Activated CD4-positive, alpha-beta T cell treated with anti-CD3 and anti-CD28 coated beads, Interleukin-2, amount 50 U/mL, for 48 hours (primary cell): ENCODE measurements around the gene ARMH2.
A peak's percentile ranks its signal among the peaks of the same experiment; 100 is the strongest.
"Not testable (repeated sequence)": the region's sequence is repeated elsewhere in the genome, so short reads cannot be mapped to it uniquely, and the experiment has no call there.

Experiments used
- DNase-seq, 2 experiments: peaks; one replicate each; pipeline ENCODE4 v3.0.0-alpha.2; 2020

ARMH2 gene

GRCh38 chr6:24809728-24810127 lies 11.0 kb upstream of the ARMH2 start:
- DNase-seq = no peak

GRCh38 chr6:24807584-24807983 lies 8.9 kb upstream of the ARMH2 start:
- DNase-seq = no peak

DNA sequence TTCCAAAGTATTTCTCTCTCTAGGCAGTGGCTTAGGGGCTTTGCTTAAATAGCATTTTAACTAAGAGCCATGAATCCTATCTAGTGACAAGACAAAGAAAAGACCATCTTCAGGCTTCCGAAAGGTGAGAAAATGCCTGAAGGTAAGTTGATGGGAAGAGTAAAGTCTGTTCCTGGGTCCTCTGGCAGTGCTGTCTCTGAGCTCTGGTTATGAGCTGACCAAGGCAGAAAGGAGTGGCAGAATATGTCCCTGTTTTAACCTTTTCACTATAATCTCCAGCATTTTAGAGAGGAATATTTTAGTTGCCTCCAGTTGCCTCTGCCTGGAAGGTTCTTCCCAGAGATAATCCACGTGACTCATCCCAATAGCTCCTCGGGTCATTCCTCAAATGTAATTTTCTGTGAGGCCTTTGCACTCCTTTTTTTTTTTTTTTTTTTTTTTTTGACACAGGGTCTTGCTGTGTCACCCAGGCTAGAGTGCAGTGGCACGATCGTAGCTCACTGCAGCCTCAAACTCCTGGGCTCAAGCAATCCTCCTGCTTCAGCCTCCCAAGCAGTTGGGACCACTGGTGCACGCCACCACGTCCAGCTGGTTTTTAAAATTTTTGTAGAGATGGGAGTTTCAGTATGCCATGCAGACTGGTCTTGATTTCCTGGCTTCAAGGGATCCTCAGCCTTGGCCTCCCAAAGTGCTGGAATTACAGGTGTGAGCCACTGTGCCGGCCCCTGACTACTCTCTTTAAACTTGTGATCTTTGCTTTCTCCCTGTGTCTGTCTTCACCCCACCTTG lies 3.7 kb upstream of the ARMH2 start:
- DNase-seq = no peak

DNA sequence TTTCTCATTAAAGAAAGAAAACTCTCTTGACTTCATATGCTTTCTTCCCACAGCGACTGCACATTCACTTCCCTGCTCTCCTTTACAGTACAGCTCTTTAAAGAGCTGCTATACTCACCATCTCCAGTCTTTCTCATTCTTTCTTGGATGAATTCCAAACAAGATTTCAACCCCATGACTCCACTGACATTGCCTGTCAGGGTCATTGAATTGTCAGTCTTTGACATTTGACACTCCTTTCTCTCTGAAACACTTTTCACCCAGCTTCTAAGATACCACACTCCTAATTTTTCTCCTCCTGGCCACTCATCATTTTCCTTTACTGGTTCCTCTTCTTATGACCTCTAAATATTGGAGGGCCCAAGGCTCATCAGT lies 811 bp upstream of the ARMH2 start:
- no peak for DNase-seq

DNA sequence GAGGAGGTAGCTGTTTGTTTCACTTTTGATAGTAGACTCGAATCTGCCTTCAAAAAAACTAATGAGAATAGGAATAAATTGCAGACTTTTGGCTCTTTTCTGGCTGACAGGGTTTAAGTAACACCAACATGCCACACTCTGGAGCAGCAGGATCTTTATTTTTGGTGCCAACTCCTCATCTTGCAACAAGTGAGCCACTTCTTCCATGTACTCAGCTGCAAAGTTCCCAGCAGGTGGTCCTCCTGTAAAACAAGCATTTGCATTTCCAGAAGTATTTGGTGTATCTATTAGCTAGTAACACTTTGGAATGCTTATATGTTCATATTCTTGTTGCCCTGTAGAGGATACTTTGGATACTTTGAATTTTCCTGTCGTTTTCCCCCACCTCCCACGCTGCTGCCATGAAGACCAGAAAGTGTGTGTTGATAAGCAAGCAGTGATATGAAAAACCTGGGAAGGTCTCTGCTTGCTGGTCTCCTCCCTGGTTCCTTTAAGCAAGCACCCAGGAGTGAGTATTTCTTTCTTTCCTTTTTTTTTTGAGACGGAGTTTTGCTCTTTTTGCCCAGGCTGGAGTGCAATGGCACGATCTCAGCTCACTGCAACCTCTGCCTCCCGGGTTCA lies 1.0 kb downstream of the ARMH2 start:
- DNase-seq = no peak

- peak in 1 of 2 experiments; percentile 16 for DNase-seq
These were observed 2.0 kb downstream of the ARMH2 start for GRCh38 chr6:24796616-24797290.

GRCh38 chr6:24795106-24795505 lies 3.6 kb downstream of the ARMH2 start:
- DNase-seq = no peak

- DNase-seq = no peak
These were observed 10.6 kb downstream of the ARMH2 start for GRCh38 chr6:24788031-24788665.

DNA sequence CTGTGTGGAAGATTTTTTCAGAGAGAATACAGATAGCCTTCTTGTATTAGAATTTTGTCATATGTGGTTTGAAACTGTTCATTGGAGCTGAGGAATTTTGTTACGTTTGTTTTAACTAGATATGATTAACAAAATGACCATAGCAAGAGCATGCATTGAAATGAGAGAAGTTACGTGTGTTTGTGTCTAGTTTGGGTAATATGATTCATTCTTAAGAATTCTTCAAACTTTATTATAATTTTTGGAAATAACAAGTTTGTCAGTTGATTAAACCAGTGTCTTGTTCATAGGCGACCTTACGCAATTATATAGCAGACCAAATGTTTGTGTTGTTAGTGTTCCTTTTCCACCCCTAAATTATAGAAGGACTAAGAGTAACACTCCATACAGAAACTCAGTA lies 18.5 kb downstream of the ARMH2 start:
- no peak for DNase-seq

DNA sequence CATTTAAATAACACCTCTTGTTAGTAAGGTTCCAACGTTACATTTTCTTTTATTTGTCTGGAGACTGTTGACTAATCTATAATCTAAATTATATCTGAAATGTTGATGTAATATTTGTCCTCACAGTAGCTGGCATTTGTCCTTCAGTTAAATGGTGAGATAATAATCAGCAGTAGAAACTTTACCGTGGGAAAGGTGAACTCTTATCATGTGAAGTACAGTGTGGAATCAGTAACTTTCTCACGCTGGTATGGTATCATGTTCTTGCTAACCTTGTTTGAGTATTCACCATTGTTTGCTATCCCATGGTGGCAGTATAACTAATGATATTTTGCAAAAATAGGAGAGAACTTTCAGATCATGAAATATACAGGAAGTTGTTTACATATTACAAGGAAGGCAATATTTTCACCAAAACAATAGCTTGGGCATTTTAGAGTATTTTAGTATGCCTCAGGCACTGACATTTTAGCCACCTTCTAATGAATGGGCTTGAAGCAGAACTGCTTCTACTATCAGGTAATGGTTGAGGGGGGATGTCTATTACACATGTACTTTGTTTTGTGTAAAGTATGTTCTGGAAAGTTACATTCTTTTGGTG lies 19.2 kb downstream of the ARMH2 start:
- no peak for DNase-seq

- no peak for DNase-seq
These were observed 19.8 kb downstream of the ARMH2 start for GRCh38 chr6:24778878-24779277.

GRCh38 chr6:24778121-24778520 lies 20.6 kb downstream of the ARMH2 start:
- DNase-seq = no peak

GRCh38 chr6:24777227-24777626 lies 21.5 kb downstream of the ARMH2 start:
- DNase-seq = no peak

DNA sequence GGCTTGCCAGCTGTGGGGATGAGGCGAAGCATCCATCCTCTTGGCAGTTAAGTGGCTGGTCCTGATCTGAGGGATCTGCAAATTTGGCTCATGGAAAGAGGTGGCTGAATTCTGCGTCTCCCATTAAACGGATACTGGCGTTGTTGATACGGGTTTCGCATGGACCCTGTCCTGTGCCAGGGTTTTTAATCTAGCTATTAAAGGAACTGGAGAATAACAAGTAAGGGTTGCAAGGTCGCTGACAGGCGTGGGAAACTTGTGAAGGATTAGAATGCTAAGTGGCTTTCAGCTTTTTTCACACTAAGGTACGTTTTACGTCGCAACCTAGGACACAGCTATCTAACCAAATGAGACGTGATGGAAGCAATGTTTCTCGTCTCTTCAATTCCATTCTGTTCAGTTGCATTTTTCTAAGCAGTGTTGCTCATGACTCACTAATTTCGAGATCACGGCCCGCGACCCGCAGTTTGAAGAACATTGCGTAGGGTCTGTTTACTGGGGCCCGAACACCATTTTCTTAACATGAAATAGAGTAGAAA lies 23.1 kb downstream of the ARMH2 start:
- DNase-seq = peak; percentile 41 to 54

DNA sequence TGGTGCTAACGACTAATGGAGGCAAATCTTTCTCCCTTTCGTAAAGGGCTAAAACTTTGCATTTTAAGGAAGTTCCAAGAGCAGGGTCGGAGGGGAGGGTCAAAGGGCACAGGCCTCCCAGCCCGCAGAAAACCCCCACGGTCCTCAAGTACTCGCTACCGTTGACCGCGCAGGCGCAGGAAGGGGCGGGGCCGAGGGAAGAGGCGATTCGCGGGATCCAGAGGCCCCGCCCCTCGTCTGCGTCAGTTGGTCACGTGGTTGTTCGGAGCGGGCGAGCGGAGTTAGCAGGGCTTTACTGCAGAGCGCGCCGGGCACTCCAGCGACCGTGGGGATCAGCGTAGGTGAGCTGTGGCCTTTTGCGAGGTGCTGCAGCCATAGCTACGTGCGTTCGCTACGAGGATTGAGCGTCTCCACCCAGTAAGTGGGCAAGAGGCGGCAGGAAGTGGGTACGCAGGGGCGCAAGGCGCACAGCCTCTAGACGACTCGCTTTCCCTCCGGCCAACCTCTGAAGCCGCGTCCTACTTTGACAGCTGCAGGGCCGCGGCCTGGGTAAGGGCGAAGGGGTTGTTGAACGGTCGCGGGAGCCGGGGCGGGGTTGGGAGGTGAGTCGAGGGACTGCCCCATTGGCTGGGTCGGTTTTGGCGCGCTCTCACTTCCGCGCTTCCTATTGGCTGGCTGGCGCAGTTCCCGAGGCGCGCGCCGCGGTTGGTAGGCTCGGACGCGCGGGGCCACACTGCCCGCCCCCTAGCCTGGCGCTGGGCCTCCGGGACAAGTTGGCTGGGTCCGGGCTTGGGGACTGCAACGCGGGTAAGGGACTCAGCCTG lies 23.8 kb downstream of the ARMH2 start, which contains the start of gene GMNN:
Gene GMNN, plus strand, starts transcription at position 242 of the 824 bp plus-strand sequence. CDS start 2,310 bp downstream, outside the sequence.
- peak; percentile 99 to 100 for DNase-seq

DNA sequence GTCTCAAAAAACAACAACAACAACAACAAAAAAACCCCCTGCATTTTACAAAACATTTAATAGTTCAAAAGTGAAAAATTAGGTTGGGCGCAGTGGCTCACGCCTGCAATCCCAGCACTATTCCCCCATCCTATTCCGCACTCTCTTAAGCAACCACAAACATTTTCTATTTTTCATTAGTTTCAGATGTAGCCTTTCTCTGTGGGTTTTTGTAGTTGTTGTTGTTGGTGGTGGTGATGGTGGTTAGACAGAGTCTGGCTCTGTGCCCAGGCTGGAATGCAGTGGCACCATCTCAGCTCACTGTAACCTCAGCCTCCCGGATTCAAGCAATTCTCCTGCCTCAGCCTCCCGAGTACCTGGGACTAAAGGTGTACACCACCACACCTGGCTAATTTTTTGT lies 30.4 kb downstream of the ARMH2 start:
- DNase-seq = no peak

DNA sequence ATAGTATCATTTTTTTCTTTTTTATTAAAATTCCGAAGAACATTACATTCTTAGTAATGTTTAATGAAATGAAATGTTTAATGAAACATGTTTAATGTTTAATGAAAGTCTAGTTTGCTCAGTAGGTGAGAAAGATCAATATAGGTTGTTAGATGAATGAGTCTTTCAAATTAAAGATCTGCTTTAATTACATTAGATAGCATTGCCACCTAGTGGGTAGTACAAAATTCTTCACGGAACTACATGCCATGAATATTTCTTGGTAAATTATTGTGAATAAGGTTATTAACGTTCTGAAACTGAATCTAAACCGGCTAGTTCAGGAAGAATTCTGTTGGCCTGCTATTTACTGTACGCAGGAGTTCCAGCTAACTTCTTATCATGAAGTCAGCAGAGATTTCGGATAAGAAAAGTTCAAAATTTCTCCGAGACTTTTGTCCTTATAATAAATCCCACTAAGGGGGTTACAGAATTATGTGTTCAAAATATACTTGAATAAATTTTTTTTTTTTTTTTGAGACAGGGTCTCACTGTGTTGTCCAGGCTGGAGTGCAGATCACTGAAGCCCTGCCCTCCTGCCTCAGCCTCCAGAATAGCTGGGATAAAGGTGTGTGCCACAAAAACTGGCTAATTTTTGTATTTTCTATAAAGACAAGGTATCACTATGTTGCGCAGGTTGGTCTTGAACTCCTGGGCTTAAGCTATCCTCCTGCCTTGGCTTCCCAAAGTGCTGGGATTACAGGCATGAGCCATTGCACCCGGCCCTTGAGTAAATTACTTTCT lies 31.8 kb downstream of the ARMH2 start:
- DNase-seq = no peak

GRCh38 chr6:24765968-24766367 lies 32.7 kb downstream of the ARMH2 start:
- not testable (repeated sequence) for DNase-seq

- not testable (repeated sequence) for DNase-seq
These were observed 33.6 kb downstream of the ARMH2 start for GRCh38 chr6:24764833-24765828.

DNA sequence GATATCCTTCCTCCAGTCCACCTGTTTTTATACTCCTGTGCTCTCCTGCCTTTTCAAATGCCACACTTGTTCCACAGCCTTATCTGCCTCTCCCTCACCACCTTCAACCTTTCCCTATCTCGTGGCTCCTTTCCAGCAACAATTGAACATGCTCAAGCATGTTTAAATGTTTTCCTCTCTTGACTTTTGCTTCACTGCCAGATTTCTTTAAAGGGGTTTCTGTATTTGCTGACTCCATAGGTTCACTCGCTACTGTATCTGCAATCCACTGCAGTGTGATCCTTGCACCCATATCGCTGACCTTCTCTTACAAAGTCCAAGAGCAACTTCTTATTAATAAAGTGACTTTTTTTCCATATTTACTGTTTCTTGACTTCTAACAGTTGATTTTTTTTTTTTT lies 35.1 kb downstream of the ARMH2 start:
- DNase-seq = no peak
